Mucosa of descending colon (tissue), 3 donors: ENCODE data around the gene NXNL2. TPM values are rescaled to one million over a fixed set of nuclear protein-coding genes. Genes with fewer than 3 reads are reported as not detected.

Source experiments
- ATAC-seq: fragments of 200-7000 bp; cut with Tn5 transposase; one replicate; pipeline ENCODE4 v1.9.1; 2020; ENCODE audit warnings: mild to moderate bottlenecking, moderate library complexity
- DNase-seq, 3 donors: peaks; one replicate each; pipeline ENCODE4 v3.0.0-alpha.2; 2020
- H3K36me3 ChIP-seq: fragments of 200-600 bp; one replicate; pipeline ENCODE4 v1.8.0; 2021; ENCODE audit warnings: low read depth, mild to moderate bottlenecking
- H3K4me1 ChIP-seq: fragments of 200-600 bp; one replicate; pipeline ENCODE4 v1.8.0; 2021; ENCODE audit warnings: low read depth, mild to moderate bottlenecking
- H3K4me3 ChIP-seq: fragments of 200-600 bp; one replicate; pipeline ENCODE4 v1.8.0; 2021; ENCODE audit warnings: mild to moderate bottlenecking
- H3K9me3 ChIP-seq: fragments of 200-600 bp; one replicate; pipeline ENCODE4 v1.8.0; 2021; ENCODE audit warnings: mild to moderate bottlenecking
- intact Hi-C, 2 donors: fragments of 100-400 bp; cut with DNase I in 1 of 2; cut with micrococcal nuclease in 1 of 2; formaldehyde crosslinking; loops; one replicate each; pipeline versions ENCODE4 v1.11.0 to v1.11.1; 2022; cut with DNase I, micrococcal nuclease
- total RNA-seq, 3 donors: library from RNA; stranded (reverse); fragmentation: NEBNext Ultra II Directional in 2 of 3; extraction: Animal tissue kit (Norgen Biotek cat#: 25700) in 2 of 3; gene quantifications; one replicate each; pipeline versions ENCODE4 v1.2.1 to v1.2.4, GENCODE V29; 2021 to 2023
- TF ChIP-seq, protein P1 (sequence below): fragments of 200-600 bp; IDR thresholded peaks from one replicate; pipeline ENCODE4 v1.8.0; 2022; ENCODE audit warnings: antibody characterized with exemption, mild to moderate bottlenecking
- donor health status: DM: no; HTN: no; CAD: no; lungs with moderate emphysema.
- donor health status: DM: no; HTN: no; CAD: no.
- donor health status: DM: no; HTN: yes; CAD: no.

Gene NXNL2
- total RNA-seq, 3 donors from 2014 or later = not detected

DNA sequence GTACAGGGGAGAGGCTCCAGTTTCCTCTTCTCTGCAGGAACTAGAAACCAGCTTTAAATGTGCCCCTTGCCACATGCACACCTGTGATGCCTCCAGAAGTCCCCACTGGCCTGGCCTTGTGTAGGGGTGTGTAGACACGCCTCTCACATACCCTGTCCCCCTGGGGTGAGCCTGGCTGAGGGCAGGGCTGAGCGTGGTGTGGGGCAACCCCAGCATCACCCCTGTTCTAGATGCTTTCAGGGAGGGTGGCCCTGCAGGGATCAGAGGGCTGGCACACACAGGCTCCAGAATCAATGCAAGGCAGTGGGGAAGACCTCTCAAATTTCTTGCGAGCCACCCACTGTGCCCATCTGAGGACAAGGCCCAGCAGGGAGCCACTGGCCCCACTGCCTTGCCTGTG lies 54.7 kb downstream of the NXNL2 start:
- Histone ChIP-seq H3K4me3 (no peak overlapping the region), H3K36me3 (no peaks in the 10 kb centered on the region), H3K9me3 (no peaks in the 10 kb centered on the region), H3K4me1 (no peaks in the 10 kb centered on the region)
- TF ChIP-seq, protein P1, sequence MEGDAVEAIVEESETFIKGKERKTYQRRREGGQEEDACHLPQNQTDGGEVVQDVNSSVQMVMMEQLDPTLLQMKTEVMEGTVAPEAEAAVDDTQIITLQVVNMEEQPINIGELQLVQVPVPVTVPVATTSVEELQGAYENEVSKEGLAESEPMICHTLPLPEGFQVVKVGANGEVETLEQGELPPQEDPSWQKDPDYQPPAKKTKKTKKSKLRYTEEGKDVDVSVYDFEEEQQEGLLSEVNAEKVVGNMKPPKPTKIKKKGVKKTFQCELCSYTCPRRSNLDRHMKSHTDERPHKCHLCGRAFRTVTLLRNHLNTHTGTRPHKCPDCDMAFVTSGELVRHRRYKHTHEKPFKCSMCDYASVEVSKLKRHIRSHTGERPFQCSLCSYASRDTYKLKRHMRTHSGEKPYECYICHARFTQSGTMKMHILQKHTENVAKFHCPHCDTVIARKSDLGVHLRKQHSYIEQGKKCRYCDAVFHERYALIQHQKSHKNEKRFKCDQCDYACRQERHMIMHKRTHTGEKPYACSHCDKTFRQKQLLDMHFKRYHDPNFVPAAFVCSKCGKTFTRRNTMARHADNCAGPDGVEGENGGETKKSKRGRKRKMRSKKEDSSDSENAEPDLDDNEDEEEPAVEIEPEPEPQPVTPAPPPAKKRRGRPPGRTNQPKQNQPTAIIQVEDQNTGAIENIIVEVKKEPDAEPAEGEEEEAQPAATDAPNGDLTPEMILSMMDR = no peak
- ATAC-seq (peak; percentile 28), DNase-seq (no peak)
- intact Hi-C loops = loop anchor here (5.0 kb wide), 1 partner anchor 413 kb away; no protein-coding TSS in a partner anchor

DNA sequence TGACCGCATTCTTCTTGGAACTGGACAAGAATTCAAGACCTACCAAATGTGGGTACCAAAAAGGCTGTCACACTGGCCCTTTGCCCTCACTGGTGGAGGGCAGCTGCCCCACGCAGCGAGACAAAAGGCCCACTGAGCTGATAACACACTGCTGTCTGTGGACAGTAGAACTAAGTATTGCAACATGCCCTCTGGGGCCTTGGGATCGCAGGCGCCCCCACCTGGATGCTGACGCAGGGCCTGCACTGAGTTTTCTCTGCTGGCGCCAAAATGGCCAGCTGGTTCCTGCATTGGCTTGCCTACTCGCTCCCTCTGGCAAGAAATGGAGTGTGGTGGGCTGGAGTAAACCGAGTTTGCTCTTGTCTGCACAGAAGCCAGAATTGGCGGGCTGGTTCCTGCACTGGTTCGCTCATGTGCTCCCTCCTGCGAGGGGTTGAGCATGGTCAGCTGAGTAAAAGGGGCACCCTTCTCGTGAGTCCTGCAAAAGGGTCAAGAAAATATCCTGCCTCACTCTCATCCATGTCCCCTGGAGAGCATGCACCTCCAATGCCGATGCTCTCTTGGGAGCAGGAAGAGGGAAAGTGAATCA lies 55.7 kb downstream of the NXNL2 start:
- H3K36me3 ChIP-seq = no peaks in the 10 kb centered on the region
- no peaks in the 10 kb centered on the region for H3K4me1 ChIP-seq
- DNase-seq = no peak
- TF ChIP-seq, protein P1 = no peak
- ATAC-seq = no peak
- H3K4me3 ChIP-seq = no peak overlapping the region
- intact Hi-C loops = loop anchor here (5.0 kb wide), 1 partner anchor 412 kb away; no protein-coding TSS in a partner anchor
- no peaks in the 10 kb centered on the region for H3K9me3 ChIP-seq

DNA sequence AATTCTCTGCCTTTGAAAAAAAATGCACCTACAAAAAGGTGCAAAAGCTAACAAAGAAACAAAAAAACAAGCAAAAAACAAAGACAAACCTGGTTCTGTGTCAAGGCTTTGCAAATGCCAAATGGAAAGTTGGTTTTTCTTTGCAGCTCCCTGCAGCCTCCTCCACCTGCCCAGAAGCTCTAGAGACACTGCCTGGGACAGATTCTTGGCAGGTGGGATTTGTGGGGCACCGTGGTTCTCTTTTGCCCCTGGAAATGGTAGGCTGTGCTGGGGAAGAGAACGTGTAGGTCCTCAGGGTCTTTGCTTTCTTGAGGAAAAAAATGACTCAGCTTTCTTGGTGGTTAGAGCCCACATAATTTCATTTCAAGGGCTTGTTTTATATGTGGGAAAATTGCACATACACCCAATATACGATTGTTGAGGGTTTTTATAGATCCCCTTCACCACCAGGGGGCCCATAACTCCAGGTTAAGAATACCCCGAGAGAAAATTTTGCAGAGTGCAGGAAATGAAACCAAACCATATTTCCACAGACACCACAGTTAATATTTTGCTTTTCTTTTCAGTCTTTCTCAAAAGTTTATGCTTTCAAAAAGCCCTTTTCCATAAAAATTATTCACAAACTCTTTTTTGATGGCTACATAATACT lies 58.7 kb downstream of the NXNL2 start:
- intact Hi-C loops = loop anchor here (5.0 kb wide), 1 partner anchor 409 kb away; no protein-coding TSS in a partner anchor

More for the DNA sequence above, 58.7 kb downstream of the NXNL2 start:
- peak in 1 of 3 donors; percentile 79 for DNase-seq
- Histone ChIP-seq H3K36me3 (no peaks in the 10 kb centered on the region), H3K9me3 (no peaks in the 10 kb centered on the region), H3K4me1 (no peaks in the 10 kb centered on the region), H3K4me3 (no peak overlapping the region)
- peak; percentile 56 for ATAC-seq
- TF ChIP-seq, protein P1 = no peak

Other genes with a start within 250 kb of the NXNL2 start
- gene SPIN1, start 146.7 kb upstream of the NXNL2 start, total RNA-seq = 10 to 100 TPM; 51.5 to 98.7 (median 67.7) TPM